Thyroid gland (tissue), 4 donors: ENCODE data around the gene INKA2.

ENCODE experiments used
- CTCF ChIP-seq, 6 experiments: fragments of 200-600 bp in 3 of 6; fragments of 450-650 bp in 3 of 6; sonication (generic) in 3 of 6; IDR thresholded peaks; one replicate each; pipeline ENCODE4 v1.5.1; 2016 to 2019; ENCODE audit warnings: antibody characterized with exemption in 6 of 6, mild to moderate bottlenecking in 2 of 6, inconsistent platforms in 1 of 6, moderate library complexity in 1 of 6
- POLR2A ChIP-seq, 2 donors: fragments of 450-650 bp; IDR thresholded peaks; one replicate each; pipeline ENCODE4 v1.6.1; 2017; ENCODE audit warnings: antibody characterized with exemption in 2 of 2, mild to moderate bottlenecking in 2 of 2, moderate library complexity in 1 of 2

- TF ChIP-seq CTCF (IDR thresholded peaks at IDR 0.05) (no peak), POLR2A (IDR thresholded peaks at IDR 0.05) (no peak)
Observed at GRCh38 chr1:111768625-111769024, 29.4 kb upstream of the INKA2 start.
